Measurements from ENCODE around the gene SUMF1.

Gene SUMF1

DNA sequence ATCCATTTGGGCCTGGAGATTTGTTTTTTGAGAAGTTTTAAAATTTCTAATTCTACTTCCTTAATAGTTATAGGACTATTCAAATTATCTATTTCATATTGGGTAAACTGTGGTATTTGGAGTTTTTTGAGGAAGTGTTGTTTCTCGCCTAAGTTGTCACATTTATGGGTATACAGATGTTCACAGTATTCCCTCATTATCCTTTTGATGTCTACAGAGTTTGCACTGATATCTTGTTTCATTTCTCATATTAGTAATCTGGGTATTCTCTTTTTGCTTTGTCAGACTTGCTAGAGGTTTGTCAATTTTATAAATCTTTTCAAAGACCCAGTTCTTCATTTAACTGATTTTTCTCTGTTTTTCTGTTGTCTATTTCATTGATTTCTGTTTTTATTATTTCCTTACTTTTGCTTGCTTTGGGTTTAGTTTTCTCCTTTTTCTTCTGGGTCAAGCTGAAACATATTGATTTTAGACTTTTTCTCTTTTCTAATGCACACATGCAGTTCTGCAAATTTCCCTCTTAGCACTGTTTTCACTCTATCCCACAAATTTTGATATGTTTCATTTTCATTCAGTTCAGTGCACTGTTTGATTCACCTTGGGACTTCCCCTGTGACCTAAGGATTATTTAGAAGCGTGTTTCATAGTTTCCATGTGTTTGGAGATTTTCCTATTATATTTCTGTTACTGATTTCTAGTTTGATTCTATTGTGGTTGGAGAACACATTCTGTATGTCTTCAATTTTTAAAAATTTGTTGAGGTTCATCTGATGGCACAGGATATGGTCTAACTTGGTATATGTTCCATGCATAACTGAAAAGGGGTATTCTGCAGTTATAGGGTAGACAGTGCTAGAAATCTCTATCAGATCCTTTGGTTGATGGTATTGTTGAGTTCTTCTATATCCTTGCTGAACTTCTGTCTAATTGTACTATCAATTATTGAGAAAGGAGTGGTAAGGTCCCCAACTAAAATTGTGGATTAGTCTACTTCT is 79.6 kb downstream of the SUMF1 start:
- no peak for DNase-seq (ENCODE audit: low spot score)

DNA sequence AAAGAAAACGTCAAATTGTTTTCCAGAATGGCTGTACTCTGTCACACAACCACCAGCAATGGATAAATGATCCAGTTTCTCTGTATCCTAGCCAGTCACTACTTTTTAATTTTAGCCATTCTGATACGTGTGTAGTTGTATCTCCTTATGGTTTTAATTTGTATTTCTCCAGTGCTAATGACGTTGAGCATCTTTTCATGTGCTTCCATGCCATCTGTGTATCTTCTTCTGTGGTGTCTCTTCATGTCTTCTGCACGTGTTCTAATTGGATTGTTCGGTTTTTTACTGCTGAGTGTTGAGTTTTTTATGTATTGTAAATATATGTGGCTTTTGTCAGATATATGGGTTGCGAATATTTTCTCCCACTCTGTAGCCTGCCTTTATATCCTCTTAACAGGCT is 81.9 kb downstream of the SUMF1 start:
- no peak for DNase-seq (ENCODE audit: low spot score)

GRCh38 chr3:4380013-4380412 is 87.1 kb downstream of the SUMF1 start:
- DNase-seq (ENCODE audit: low spot score) = no peak

GRCh38 chr3:4376499-4376898 is 90.6 kb downstream of the SUMF1 start:
- no peak for DNase-seq (ENCODE audit: low spot score)

GRCh38 chr3:4375911-4376310 is 91.2 kb downstream of the SUMF1 start:
- DNase-seq (ENCODE audit: low spot score) = no peak

- DNase-seq (ENCODE audit: low spot score) = no peak
Measured at GRCh38 chr3:4373669-4374068, 93.4 kb downstream of the SUMF1 start.

- no peak for DNase-seq (ENCODE audit: low spot score)
Measured at GRCh38 chr3:4362523-4362922, 104.5 kb downstream of the SUMF1 start.

GRCh38 chr3:4360817-4361216 is 106.3 kb downstream of the SUMF1 start:
- DNase-seq (ENCODE audit: low spot score) = no peak

DNA sequence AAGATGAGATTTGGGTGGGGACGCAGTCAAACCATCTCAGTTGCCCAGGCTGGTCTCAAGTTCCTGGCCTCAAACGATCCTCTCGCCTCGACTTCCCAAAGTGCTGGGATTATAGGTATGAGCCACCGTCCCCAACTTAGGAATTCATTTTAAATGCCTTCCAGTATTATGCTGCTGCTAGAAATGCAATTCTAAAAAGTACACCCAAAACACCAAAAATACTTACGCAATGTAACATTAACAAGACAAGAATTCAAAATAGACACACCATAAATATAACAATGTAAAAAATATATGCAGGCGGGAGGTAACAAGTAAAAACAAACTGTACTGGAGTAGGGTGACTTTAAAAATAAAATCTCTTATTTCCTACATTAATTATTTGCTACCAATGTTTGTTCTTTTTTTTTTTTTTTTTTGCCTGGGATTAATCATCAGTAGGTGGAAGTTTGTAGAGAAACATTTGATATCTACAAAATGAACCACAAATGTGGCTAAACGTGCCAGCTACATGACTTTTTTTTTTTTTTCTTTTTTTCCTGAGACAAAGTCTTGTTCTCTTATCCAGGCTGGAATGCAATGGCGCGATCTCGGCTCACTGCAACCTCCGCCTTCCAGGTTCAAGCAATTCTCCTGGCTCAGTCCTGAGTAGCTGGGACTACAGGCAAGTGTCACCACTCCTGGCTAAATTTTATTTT is 107.1 kb downstream of the SUMF1 start:
- no peak for DNase-seq (ENCODE audit: low spot score)

- DNase-seq (ENCODE audit: low spot score) = no peak
Measured at GRCh38 chr3:4358273-4358672, 108.8 kb downstream of the SUMF1 start.

GRCh38 chr3:4356546-4357410 is 110.3 kb downstream of the SUMF1 start:
- DNase-seq (ENCODE audit: low spot score) = no peak

GRCh38 chr3:4356220-4356540 is 110.9 kb downstream of the SUMF1 start:
- DNase-seq (ENCODE audit: low spot score) = no peak

- no peak for DNase-seq (ENCODE audit: low spot score)
Measured at GRCh38 chr3:4355401-4356219, 111.5 kb downstream of the SUMF1 start.

DNA sequence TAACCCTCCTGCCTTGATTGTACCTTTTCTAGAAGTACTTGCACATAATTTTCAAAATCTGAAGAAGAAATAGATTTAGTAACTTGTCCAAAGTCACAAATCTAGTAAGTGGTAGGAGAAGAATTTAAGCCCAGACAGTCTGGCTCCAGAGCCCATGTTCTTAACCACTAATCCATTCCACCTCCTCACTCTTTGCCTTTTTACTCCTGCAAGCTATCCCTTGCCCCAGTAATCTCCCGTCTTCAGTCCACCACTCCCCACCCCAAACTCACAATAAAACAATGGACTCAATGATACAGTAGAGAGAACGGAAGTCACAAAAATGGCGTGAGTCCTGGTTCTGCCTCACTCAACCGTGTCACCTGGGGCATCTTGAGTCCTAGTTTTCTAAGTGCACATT is 115.2 kb downstream of the SUMF1 start:
- no peak for DNase-seq (ENCODE audit: low spot score)

DNA sequence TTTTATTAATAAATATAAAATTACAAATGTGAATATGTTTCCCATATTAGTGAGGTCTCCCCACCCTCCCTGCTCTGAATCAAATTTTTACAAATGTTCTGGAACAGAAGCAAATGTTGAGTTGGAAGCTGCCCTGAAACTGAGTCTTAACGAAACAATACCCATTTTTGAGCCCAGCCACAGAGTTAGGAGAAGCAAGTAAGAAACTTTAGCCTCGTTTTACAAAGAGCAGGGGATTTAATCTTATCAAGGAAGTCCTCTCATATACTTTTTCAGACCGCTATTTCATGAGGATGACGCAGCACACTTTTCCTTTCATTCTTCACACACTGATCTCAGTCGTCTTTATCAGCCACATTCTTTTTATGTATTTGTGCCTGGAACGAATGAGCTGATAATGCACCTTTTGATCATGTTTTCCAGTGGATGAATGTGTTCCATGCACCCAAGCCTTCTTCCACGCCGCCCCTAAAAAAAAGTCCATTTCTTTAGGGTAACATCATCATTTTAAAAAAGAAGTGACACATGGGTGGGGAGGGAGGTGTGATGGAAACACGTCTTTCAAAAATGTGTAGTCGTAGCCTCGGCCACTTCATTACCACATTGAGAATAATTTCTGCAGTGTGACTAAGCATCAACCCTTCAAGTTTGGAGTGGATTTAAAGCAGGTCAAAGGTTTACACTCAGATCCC is 115.8 kb downstream of the SUMF1 start:
- DNase-seq (ENCODE audit: low spot score) = no peak

DNA sequence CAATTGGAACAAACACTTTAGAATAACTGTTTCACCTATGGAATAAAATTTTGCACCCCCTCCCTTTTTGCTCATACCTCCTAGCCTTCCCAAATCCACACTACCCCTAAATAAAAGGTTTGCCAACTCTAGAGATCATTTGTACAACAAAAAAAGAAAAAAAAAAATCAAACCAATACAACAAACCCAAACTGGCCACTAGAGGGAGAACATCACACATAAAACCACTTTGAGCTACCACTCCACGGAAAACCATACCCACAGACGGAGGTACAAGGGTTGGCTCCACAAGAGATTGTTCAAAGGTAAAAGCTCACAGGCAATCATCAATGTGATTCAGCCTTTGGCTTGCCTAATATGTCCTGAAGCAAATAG is 116.3 kb downstream of the SUMF1 start:
- peak; percentile 58 for DNase-seq (ENCODE audit: low spot score)

DNA sequence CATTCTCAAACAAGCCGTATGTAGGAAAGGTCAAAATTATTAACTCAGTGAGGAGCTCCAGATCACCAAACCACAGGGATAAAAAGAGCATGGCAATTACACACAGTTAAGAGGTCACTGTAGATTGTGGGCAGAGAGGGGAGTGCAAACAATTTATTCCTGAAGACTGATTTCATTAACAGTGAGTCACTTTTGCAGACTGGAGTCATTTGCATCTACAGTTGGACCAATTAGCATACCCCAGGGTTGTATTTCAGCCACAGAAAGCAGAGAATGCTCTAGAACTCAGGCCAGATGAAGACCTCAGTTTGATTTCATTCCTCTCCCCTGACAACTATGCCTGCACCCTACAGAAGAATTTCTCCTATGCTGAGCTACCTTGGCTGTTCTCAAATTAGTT is 123.8 kb downstream of the SUMF1 start:
- no peak for DNase-seq (ENCODE audit: low spot score)

- no peak for DNase-seq (ENCODE audit: low spot score)
Measured at GRCh38 chr3:4341336-4341675, 125.8 kb downstream of the SUMF1 start.

- DNase-seq (ENCODE audit: low spot score) = no peak
Measured at GRCh38 chr3:4340411-4341335, 126.4 kb downstream of the SUMF1 start.

- DNase-seq (ENCODE audit: low spot score) = no peak
Measured at GRCh38 chr3:4340077-4340410, 127.0 kb downstream of the SUMF1 start.
